Activated T-helper 1 cell treated with Interleukin-2 at 50 U/mL for 16 hours (primary cell): ENCODE measurements around the gene ZNRF2.
"Not testable (repeated sequence)": the region's sequence is repeated elsewhere in the genome, so short reads cannot be mapped to it uniquely, and the experiment has no call there.

Source experiments
- DNase-seq: peaks from one replicate; pipeline ENCODE4 v3.0.0-alpha.2; 2020; ENCODE audit warnings: low read depth

The ZNRF2 gene

DNA sequence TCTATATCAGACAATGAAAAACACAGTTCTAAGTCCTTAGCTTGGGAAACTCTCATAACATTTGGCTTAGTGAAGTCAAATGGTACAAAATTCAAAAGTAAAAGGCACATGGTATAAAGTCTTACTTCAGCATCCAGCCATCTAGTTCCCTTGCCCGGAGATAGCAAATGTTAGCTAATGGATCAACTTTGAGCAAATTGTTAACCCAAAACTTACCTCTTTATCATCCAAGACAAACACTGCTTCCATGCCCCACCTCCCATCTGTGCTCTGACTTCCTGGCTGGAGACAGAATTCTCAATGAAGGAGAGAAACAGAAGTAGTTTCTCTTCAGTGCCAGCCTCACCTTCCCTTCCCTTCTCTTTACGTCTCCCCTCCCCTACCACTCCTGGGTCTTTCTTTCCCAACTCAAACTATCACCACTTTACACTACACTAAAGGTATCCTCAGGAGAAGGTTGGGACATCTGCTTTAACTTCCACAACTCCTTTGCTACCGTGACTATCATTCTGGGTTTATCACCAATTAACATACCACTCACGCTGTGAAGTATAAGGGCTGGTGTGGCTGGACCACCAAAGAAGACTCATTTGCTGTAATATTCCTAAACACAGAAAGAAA is 21.2 kb upstream of the ZNRF2 start:
- DNase-seq, result no peak

DNA sequence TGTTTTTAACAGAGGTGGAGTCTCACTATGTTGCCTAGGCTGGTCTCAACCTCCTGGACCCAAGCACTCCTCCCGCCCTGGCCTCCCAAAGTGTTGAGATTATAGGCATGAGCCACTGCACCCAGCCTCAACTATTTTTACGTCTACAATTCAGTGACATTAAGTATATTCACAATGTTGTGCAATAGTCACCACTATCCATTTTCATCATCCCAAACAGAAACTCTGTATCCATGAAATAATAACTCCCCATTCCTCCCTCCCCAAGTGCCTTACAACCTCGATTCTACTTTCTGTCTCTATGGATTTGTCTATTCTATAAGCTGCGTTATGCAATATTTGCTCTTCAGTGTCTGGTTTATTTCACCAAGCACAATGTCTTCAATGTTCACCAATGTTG is 20.3 kb upstream of the ZNRF2 start:
- DNase-seq, result no peak

DNA sequence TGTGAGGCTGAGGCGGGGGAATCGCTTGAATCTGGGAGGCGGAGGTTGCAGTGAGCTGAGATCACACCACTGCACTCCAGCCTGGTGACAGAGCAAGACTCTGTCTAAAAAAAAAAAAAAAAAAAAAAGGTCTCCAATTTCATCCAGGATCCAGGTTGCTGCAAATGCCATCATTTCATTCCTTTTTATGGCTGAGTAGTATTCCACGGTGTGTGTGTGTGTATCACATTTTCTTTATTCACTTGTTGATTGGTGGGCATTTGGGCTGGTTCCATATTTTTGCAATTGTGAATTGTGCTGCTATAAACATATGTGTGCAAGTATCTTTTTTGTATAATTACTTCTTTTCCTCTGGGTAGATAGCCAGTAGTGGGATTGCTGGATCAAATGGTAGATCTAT is 19.2 kb upstream of the ZNRF2 start:
- not testable (repeated sequence) for DNase-seq

DNA sequence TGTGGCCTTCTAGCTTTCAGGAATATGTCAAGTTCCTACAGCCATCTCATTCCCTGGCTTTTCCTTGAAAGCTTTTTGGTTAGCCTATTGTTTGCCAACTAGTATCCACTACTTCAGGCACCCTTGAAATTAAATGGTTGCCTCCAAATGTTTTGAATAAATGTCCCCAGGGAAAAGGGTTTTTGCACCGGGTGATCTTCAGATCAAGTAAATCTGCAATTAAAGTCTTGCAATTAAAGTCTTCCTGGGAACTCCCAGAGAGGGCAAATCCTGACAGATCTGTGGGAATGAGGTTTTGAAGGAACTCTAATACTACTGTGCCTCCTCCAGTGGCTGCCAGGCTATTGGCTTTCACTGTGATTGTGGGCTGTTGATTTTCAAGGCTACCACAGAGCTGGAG is 17.7 kb upstream of the ZNRF2 start:
- DNase-seq, result no peak

DNA sequence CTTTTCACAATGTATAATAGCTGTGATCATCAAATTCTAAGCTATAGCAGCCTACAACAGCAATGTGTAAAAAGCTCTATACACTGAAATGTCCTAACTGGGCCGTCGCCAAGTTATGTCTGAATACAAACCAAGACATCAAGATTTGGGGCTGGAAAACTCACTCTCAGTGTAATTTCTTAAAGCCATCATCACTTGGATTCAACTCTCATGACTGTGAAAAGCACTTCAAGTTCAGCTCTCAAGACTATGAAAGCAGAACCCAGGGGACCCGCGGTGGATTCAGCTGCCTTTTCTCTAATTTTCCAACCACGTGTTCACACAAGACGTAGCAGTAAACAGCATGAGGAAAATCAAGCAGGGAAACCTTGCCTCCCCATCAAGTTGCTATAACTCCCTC is 15.8 kb upstream of the ZNRF2 start:
- DNase-seq, result no peak

DNA sequence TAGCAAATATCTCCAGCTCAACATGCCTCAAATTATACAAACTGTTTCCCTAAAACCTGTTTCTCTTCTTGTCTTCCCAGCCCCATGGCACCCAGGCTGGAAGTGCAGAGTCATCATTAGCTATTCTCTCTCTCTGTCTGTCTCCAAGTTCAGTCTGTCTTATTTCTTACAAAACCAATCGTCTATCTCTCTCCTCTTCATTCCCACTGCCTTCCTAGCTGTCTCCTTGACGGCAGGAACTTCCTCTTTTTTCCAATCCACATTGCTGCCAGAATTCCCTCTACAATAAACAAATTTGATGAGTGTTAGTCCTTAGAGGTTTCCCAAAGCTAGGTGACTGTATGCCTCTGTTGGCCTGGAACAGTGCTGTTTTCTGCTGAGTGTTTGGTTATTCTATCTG is 14.9 kb upstream of the ZNRF2 start:
- DNase-seq, result no peak

DNA sequence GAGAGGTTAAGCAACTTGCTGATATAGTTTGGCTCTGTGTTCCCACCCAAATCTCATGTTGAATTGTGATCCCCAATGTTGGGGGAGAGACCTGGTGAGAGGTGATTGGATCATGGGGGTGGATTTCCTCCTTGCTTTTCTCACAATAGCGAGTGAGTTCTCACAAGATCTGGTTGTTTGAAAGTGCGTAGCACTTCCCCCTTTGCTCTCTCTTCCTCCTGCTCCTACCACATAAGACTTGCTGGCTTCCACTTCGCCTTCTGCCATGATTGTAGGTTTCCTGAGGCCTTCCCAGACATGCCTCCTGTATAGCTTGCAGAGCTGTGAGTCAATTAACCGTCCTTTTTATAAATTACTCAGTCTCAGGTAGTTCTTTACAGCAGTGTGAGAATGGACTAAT is 13.5 kb upstream of the ZNRF2 start:
- no peak for DNase-seq

DNA sequence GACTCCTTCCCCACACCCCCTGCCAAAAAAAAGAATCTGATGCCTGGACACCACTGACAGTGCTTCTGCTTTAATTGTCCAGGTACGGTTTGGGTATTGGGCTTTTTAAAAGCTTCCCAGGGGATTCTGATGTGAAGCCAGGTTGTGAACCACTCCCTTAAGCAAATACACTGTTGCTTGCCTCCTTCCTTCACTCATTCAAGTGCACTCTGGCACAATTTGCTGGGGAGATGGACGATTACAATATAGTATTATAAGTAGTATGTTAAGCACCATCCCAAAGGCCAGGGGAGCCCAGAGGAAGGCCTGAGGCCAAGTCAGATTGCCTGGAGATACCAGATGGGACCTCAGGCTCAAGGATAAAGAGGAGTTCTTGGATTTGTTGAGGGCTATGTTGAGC is 12.3 kb upstream of the ZNRF2 start:
- DNase-seq, result no peak

DNA sequence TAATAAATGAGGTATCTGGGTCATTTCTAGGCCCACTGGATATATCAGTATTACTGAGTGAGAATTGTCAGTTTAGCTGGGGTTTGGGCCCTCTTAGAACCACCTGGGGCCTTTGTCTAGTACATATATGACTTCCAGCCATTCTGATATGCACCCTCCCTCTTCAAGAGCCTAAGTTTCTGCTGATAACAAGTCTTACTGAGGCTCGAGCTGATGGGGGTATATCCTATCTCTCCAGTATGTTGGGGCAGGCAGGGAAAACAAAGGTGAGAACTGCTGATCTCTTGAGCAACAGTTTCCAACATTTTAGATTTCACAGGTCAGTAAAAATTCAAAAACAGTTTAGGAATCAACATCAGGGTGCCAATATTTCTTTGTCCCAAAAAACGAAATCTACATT is 10.8 kb upstream of the ZNRF2 start:
- DNase-seq, result no peak

DNA sequence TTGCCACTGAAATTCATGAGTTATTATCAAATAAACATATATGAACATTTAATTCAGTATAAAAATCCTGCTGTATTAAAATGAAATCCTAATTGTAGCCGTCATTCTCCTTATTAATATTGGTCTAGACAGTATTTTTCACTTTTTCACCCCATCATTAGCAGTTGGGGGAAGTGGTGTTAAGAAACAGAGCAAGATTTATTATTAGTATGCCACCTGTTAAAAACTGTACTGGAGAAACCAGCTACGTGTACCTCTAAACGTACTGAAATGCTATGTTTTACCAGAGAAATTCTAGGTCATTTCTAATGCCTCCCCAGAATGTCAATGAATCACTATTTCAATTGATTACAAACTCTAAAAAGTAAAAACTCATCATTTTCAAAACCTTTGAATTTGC is 9.8 kb upstream of the ZNRF2 start:
- no peak for DNase-seq

DNA sequence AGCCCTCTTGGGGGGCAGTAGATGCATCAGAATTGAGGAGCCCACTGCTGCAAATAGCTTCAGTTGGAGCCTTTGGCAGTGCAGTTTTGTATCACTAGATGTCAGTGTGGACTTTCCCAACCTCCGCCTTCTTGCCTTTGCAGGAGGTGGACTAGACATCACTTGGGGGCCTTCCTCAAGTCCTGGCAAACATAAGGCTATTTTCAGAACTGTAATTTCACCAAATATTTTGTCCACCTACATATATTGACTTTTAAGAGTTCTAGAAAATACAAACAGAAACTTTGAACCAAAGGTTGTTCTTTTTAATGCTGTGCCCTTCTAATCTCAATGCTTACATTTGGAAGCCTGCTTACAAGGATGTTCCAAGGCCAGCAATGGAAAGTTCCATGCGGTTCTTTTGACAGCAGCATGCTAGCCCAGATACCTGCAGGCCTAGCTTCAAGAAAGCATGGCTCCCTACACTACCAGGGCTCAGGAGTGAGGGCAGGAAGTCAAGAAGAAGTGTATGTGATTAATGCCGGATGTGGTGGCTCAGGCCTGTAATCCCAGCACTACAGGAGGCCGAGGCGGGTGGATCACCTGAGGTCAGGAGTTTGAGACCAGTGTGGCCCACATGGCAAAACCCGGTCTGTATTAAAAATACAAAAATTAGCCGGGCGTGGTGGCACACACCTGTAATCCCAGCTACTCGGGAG is 8.0 kb upstream of the ZNRF2 start:
- DNase-seq, result peak; percentile 22

DNA sequence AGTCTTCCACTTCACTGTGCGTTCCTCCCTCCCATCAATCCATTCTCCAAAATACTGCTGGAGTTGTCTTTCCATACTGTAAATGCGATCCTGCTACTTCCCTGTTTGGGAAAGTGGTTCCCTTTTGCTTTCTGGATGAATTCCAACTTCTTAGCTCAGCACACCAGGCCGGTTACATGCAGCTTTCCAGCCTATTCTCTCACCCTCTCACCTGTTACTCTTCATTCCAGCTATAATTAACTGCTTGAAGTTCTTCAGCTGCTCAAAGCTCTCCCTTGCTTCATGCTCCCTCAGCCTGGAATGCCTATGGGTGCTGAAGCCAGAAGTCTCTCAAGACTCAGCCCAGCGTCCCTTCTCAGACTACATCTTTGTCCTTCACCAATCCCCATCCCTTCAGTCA is 6.0 kb upstream of the ZNRF2 start:
- DNase-seq, result no peak

DNA sequence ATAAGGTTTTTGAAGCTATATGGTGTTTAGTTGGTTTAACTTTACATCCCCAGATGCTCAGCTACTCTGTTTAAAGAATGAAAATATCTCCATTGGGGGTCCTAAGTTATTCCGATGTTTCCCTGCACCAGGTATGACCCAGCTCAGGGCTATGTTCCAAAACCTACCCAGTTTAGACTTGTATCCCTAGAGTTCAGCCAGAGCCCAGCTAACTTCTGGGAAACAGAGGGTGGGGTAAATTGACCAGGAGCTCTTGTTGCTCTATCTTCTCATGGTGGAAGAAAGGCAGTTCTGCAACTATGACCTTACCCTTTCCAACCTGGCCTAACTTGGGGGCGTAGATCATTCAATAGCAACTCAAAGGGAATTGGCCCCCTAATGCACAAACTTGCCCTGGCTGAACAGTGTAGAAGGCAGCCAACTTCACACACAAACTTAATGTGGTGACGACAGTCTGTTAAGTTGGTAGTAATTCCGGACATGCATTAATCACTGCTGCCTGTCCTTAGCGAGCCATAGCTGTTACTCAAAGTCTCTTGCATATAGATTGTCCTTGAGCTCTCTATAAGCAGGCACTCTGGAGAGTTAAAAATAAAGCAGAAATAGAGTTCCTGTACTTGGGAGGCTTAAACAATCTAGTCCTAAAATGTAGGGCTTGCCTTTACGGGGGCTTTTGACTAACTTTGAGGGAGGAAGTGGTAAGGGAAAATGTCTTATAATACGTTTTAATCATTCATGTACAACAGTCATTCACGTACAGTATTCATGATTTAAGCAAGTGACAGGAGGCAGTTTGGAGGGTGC is 5.3 kb upstream of the ZNRF2 start:
- no peak for DNase-seq

DNA sequence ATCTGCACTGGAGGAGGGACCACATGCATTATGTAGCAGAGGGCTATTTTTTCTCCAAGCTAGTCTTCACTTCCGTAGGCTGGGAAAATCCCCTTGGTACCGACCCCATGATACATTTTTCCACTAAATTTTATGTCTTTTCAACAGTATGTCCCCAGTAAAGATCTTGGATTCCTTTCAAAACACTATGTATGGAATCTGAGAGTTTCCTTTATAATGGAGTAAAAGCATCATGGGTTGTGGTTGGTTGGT is 4.8 kb upstream of the ZNRF2 start:
- no peak for DNase-seq

DNA sequence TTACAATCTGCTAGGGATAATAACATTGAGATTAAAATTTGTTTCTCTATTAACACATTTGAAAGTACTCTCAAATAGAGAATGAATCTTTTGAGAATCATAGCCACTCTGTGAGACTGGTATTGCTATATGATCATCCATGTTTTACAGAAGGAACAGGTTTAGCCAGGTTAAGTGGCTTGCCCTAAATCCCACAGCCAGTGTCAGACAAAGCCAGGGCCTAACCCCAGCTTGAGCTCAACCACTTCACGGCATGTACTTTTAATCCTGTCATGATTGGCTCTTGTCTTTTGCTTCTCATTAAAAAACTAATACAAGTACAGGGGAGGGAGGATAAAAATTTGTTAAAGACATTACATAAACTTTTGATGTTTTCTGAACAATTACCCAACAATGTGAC is 3.8 kb upstream of the ZNRF2 start:
- DNase-seq, result no peak

DNA sequence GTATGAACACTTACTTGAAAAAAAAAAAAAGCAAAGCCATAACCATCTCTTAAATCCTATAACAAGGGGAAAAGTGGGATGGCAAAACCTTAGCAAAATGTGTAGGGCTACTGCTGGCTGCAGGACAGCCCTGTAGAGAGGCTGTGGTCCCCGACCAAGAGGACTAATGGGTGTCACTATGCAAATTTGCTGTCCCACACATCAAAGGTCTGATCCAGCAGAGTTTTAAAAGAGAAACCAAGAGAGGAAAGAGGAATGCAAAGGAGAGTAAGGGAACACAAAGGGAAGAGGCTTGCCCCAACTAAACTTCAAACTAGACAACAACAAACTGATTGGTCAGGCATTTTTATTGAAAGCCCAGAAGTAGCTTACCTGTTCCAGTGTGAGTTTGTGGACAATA is 3.1 kb upstream of the ZNRF2 start:
- no peak for DNase-seq

DNA sequence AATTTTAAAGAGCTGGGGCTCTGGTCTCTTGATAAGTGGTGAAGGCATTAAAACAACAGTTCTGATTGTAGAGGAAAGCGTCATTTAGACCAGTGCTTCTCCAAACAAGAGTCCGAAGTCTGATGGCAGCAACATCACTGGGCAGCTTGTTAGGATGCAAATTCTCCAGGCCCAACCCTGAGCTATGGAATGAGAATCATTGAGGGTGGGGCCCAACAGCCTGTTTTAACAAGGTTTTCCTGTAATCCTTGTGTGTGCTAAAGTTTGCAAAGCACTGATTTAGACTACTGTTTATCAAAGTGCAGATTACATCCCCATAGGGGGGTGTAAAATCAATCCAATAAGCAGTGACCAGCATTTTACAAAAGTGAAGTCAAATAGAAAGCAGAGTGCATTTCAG is 2.6 kb upstream of the ZNRF2 start:
- DNase-seq, result no peak

DNA sequence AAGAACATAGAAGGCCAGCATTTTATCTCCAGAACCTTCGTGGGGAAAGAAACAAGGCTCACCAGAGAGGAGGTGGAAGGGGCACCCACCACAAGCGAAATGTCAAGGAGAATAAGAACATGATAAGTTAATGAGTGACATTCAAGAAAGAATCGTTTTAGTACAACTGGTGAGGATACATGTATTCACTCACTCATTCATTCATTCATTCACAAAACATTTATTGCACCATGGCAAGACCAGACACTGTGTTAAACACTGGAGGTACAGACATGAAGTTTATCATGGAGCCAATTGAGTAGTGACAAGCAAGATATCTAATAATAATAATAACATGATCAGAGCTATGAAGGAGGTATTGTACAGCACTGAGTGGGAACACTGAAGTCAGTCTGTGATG is 1.7 kb upstream of the ZNRF2 start:
- no peak for DNase-seq

DNA sequence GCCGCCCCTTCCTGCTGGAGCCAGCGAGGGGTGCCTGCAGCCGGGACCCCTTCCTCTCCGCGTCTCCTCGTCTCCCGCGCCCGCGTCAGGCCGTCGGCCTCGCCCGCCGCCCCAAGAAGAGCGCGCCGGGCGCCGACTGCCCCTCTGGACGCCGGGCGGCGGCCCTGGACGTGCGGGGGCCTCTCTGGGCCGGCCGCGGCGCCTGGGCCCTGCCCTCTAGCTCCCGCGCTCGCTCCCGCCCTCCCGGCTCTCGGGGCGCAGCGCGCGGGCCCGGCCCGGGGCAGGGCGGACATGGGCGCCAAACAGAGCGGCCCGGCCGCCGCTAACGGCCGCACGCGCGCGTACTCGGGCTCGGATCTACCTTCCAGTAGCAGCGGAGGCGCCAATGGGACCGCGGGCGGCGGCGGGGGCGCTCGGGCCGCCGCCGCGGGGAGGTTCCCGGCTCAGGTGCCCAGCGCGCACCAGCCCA is 704 bp downstream of the ZNRF2 start:
- peak; percentile 29 for DNase-seq

DNA sequence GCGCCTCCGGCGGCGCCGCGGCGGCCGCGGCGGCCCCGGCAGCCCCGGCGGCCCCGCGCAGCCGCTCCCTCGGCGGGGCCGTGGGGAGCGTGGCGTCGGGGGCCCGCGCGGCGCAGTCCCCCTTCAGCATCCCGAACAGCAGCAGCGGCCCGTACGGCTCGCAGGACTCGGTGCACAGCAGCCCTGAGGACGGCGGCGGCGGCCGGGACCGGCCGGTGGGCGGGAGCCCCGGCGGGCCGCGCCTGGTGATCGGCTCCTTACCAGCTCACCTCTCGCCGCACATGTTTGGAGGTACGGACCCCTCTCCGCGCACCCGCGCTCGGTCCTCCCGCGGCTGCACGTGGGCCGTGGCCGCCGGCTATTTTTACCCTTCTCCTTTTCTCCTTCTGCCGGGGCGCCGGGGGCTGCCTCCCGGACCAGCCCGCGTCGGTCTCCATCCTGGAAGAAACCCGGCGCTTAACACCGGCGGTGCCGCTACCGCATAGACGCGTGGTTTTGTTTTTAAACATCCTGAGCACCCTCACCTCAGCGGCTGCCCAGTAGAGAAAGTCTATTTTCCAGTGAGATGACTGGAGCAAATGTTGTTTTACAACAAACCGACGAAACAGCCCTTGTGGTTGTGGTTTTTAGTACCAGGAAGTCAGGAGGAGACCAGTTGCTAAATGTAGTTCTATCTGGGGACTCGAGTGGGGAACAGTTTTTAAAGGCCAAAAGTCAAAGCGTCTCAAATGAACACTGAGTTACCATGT is 1.3 kb downstream of the ZNRF2 start:
- DNase-seq, result peak; percentile 30

DNA sequence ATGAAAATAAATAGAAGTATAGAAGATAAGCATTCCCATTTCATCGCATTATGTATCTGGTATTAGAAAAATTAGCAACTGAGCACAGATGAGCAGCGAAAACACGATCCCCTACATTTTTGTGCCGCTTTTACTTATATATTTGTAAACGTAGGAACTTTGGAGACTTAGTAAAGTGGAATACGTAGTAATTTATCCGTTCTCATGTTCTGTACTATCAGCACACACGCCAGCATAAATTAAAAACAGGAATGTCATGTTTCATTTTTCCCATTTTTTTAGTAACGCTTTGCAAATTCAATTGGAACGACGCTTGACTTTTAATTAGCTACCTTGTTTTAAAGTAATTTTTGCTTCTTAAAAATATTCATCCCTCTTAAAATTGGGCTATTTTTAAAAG is 2.4 kb downstream of the ZNRF2 start:
- DNase-seq, result no peak

DNA sequence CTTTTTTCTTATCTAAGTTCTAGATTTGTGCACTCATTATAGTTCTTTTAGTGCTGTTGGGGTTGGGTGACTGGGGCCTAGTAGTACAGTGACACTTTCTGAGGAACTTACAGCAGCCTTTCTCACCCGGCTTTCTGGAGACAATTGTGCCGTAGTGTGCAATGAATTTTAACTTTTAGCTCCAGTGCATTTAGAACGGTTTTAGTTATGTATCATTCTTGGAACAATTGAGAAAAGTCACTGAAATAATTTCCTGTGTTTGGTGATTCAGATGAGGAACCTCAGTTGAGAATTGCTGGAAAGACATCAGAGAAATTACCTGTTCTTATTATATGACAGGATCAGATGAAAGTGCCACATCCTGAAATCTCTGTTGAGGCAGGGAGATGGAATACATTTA is 3.2 kb downstream of the ZNRF2 start:
- DNase-seq, result not testable (repeated sequence)

DNA sequence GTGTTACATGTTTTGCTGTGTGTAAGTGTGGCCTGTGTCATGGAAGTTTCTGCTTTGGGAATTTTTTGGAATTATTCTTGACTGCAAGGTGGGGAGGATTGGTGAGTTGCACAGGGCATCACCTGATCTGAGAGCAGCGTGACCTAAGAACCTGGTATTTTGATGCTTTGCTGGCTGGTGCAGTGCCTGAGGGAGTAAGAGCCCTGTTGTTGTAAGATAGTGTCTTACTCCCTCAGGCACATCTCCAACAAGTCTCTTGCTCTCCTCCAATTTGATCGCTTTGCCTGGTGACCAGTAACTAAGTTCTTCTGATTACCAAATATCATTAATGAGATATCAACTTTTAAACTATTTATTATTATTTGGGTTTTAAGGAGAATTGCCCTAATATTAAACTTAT is 5.2 kb downstream of the ZNRF2 start:
- DNase-seq, result not testable (repeated sequence)
